ENCODE results near the gene ADGRV1. TPM values are rescaled to one million over a fixed set of nuclear protein-coding genes. Genes with fewer than 3 reads are reported as not detected.
"Not testable (repeated sequence)": the region's sequence is repeated elsewhere in the genome, so short reads cannot be mapped to it uniquely, and the experiment has no call there.

Gene ADGRV1
- total RNA-seq, 1 experiment from 2014 or later = 64.8 TPM

DNA sequence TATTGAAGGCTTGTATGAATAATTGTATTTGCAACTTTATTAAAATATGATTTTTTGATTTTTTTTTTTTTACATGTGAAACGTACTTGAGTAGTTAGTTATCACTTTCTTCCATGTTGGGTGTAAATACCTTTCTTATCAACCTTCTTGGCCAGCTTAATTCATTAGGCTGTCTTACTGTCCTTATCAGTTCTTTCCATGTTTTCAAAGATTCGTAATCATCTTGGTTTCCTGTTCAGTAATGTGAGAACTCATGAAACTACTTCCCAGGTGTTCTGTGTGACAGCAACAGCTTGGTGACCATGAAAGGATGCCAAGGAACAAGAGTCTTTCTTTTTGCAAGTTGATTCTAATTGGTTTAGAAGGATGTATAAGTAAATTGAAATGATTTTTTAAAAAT lies 100.0 kb downstream of the ADGRV1 start:
- Histone ChIP-seq H3K4me1 (ENCODE audit: insufficient read depth, low read length) (no peaks in the 10 kb centered on the region), H3K27me3 (ENCODE audit: insufficient read depth, low read length) (no peaks in the 10 kb centered on the region), H4K8ac (replicated peaks; ENCODE audit: insufficient read length, low read depth, low read length) (no peak overlapping the region), H3K27ac (ENCODE audit: insufficient read length, low read depth, low read length) (no peak overlapping the region), H3K14ac (ENCODE audit: insufficient read depth, low read length) (no peak overlapping the region), H3K9ac (ENCODE audit: extremely low read depth, insufficient read length, low read length) (no peak overlapping the region), H3T11ph (ENCODE audit: low read length) (no peak overlapping the region), H3K79me1 (ENCODE audit: insufficient read depth, low read depth, low read length, poor library complexity, severe bottlenecking) (no peaks in the 10 kb centered on the region), H2BK15ac (ENCODE audit: low read depth, low read length) (no peak overlapping the region), H3K23me2 (ENCODE audit: insufficient read length, low read depth, low read length, poor library complexity, severe bottlenecking) (no peaks in the 10 kb centered on the region), H2BK12ac (ENCODE audit: insufficient read length, low read depth, low read length) (no peak overlapping the region), H3K79me2 (ENCODE audit: insufficient read depth, low read length) (no peaks in the 10 kb centered on the region), H3K4ac (ENCODE audit: low read depth, low read length) (no peak overlapping the region), H3K9me3 (ENCODE audit: control insufficient read depth, low read depth, low read length) (no peaks in the 10 kb centered on the region), H3K23ac (ENCODE audit: insufficient read length, low read depth, low read length) (no peak overlapping the region), H2AFZ (ENCODE audit: low read length) (no peak overlapping the region), H3K18ac (ENCODE audit: insufficient read length, low read depth, low read length) (no peak overlapping the region), H4K91ac (ENCODE audit: insufficient read length, low read depth, low read length) (no peak overlapping the region), H3K4me2 (ENCODE audit: insufficient read depth, insufficient read length, low read length) (no peak overlapping the region), H2AK5ac (ENCODE audit: insufficient read length, low read length) (no peak overlapping the region), H4K20me1 (ENCODE audit: control insufficient read depth, insufficient read depth, insufficient read length) (no peaks in the 10 kb centered on the region), H3K56ac (ENCODE audit: insufficient read length, low read depth, low read length) (no peak overlapping the region), H2BK20ac (ENCODE audit: low read depth, low read length, poor library complexity, severe bottlenecking) (no peak overlapping the region), H4K5ac (ENCODE audit: insufficient read length, low read depth, low read length) (no peak overlapping the region), H2BK120ac (ENCODE audit: low read depth, low read length, poor library complexity, severe bottlenecking) (no peak overlapping the region), H2BK5ac (ENCODE audit: insufficient read length, low read length) (no peak overlapping the region)
- TF ChIP-seq, protein P1, sequence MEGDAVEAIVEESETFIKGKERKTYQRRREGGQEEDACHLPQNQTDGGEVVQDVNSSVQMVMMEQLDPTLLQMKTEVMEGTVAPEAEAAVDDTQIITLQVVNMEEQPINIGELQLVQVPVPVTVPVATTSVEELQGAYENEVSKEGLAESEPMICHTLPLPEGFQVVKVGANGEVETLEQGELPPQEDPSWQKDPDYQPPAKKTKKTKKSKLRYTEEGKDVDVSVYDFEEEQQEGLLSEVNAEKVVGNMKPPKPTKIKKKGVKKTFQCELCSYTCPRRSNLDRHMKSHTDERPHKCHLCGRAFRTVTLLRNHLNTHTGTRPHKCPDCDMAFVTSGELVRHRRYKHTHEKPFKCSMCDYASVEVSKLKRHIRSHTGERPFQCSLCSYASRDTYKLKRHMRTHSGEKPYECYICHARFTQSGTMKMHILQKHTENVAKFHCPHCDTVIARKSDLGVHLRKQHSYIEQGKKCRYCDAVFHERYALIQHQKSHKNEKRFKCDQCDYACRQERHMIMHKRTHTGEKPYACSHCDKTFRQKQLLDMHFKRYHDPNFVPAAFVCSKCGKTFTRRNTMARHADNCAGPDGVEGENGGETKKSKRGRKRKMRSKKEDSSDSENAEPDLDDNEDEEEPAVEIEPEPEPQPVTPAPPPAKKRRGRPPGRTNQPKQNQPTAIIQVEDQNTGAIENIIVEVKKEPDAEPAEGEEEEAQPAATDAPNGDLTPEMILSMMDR (conservative IDR thresholded peaks at IDR 0.05) = no peak
- WGBS (ENCODE audit: extremely low coverage, insufficient read length, low lambda C conversion rate) = no CpG with 5 or more reads among the region's 2 CpGs
- no peak for DNase-seq
- Mint-ChIP-seq H3K4me1 (no peaks in the 10 kb centered on the region), H3K36me3 (ENCODE audit: insufficient read depth in 1 of 3, low read depth in 3 of 3) (peaks cover 25 to 33% (median 29%) of the 10 kb centered on the region in 3 experiments), H3K4me3 (no peak overlapping the region), H3K27ac (no peak overlapping the region), H3K9me3 (peaks cover 0 to 4% of the 10 kb centered on the region in 2 experiments; a peak in 3 of 5 replicates), H3K27me3 (ENCODE audit: low read depth) (no peaks in the 10 kb centered on the region)

DNA sequence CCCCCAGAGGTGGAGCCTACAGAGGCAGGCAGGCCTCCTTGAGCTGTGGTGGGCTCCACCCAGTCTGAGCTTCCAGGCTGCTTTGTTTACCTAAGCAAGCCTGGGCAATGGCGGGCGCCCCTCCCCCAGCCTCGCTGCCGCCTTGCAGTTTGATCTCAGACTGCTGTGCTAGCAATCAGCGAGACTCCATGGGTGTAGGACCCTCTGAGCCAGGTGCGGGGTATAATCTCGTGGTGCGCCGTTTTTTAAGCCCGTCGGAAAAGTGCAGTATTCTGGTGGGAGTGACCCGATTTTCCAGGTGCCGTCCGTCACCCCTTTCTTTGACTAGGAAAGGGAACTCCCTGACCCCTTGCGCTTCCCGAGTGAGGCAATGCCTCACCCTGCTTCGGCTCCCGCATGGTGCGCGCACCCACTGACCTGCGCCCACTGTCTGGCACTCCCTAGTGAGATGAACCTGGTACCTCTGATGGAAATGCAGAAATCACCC lies 109.5 kb downstream of the ADGRV1 start:
- not testable (repeated sequence) for H3K27me3 ChIP-seq (ENCODE audit: insufficient read depth, low read length); H3K23me2 ChIP-seq (ENCODE audit: insufficient read length, low read depth, low read length, poor library complexity, severe bottlenecking); H2BK12ac ChIP-seq (ENCODE audit: insufficient read length, low read depth, low read length); DNase-seq; H4K5ac ChIP-seq (ENCODE audit: insufficient read length, low read depth, low read length); H3K4me1 ChIP-seq (ENCODE audit: insufficient read depth, low read length); H4K8ac ChIP-seq (replicated peaks; ENCODE audit: insufficient read length, low read depth, low read length); H2BK15ac ChIP-seq (ENCODE audit: low read depth, low read length); H3K18ac ChIP-seq (ENCODE audit: insufficient read length, low read depth, low read length); H3K79me1 ChIP-seq (ENCODE audit: insufficient read depth, low read depth, low read length, poor library complexity, severe bottlenecking); H3K27me3 Mint-ChIP-seq (ENCODE audit: low read depth); H3T11ph ChIP-seq (ENCODE audit: low read length); H2BK5ac ChIP-seq (ENCODE audit: insufficient read length, low read length); H2AK5ac ChIP-seq (ENCODE audit: insufficient read length, low read length); H2BK20ac ChIP-seq (ENCODE audit: low read depth, low read length, poor library complexity, severe bottlenecking); H3K9ac ChIP-seq (ENCODE audit: extremely low read depth, insufficient read length, low read length); H3K4ac ChIP-seq (ENCODE audit: low read depth, low read length); H2AFZ ChIP-seq (ENCODE audit: low read length); H3K9me3 Mint-ChIP-seq; H3K23ac ChIP-seq (ENCODE audit: insufficient read length, low read depth, low read length); H3K14ac ChIP-seq (ENCODE audit: insufficient read depth, low read length); H3K27ac ChIP-seq (ENCODE audit: insufficient read length, low read depth, low read length); H4K91ac ChIP-seq (ENCODE audit: insufficient read length, low read depth, low read length); H2BK120ac ChIP-seq (ENCODE audit: low read depth, low read length, poor library complexity, severe bottlenecking); H3K9me3 ChIP-seq (ENCODE audit: control insufficient read depth, low read depth, low read length); H3K4me2 ChIP-seq (ENCODE audit: insufficient read depth, insufficient read length, low read length); H3K79me2 ChIP-seq (ENCODE audit: insufficient read depth, low read length); H4K20me1 ChIP-seq (ENCODE audit: control insufficient read depth, insufficient read depth, insufficient read length); H3K56ac ChIP-seq (ENCODE audit: insufficient read length, low read depth, low read length)
- H3K4me1 Mint-ChIP-seq = peaks cover 16 to 18% of the 10 kb centered on the region in 2 experiments
- peak overlapping the region; percentile 96 to 100 (median 99) for H3K27ac Mint-ChIP-seq
- peaks cover 2 to 18% (median 16%) of the 10 kb centered on the region in 3 experiments; a peak in 6 of 7 replicates for H3K36me3 Mint-ChIP-seq (ENCODE audit: insufficient read depth in 1 of 3, low read depth in 3 of 3)
- WGBS (ENCODE audit: extremely low coverage, insufficient read length, low lambda C conversion rate) = no CpG with 5 or more reads among the region's 21 CpGs
- peak overlapping the region; percentile 97 to 98 for H3K4me3 Mint-ChIP-seq

Data from H9 (cell line).